ENCODE results near the gene TMPRSS11F.
"Not testable (repeated sequence)": the region's sequence is repeated elsewhere in the genome, so short reads cannot be mapped to it uniquely, and the experiment has no call there.

GRCh38 chr4:68172147-68172546 is 42.5 kb upstream of the TMPRSS11F start:
- TF ChIP-seq POLR2A, CTCF (IDR thresholded peaks at IDR 0.05): not testable (repeated sequence)
